HUES64 (cell line): ENCODE data around the gene TBC1D5.

Experiments
- H3K27ac ChIP-seq: 2 replicates; pipeline ENCODE4 v1.7.0; 2013; ENCODE audit warnings: low read depth, low read length, inconsistent platforms
- H3K27me3 ChIP-seq: 2 replicates; pipeline ENCODE4 v1.6.1; 2013; ENCODE audit warnings: mild to moderate bottlenecking, low read length; ENCODE audit not compliant: insufficient read depth
- H3K36me3 ChIP-seq: 2 replicates; pipeline ENCODE4 v1.6.1; 2013; ENCODE audit warnings: mild to moderate bottlenecking, low read length; ENCODE audit not compliant: insufficient read depth
- H3K4me1 ChIP-seq: 2 replicates; pipeline ENCODE4 v1.6.1; 2013; ENCODE audit warnings: mild to moderate bottlenecking, low read length, moderate library complexity; ENCODE audit not compliant: insufficient read depth
- H3K4me3 ChIP-seq: 2 replicates; pipeline ENCODE4 v1.5.1; 2013; ENCODE audit warnings: mild to moderate bottlenecking, low read length, moderate library complexity
- H3K9ac ChIP-seq: 2 replicates; pipeline ENCODE4 v1.6.1; 2013; ENCODE audit warnings: mild to moderate bottlenecking, low read depth, low read length
- H3K9me3 ChIP-seq: 2 replicates; pipeline ENCODE4 v1.6.1; 2013; ENCODE audit warnings: low read depth, low read length; ENCODE audit not compliant: insufficient read depth
- WGBS: fragments of 150-250, 120-280 bp; methylation state at CpG from one replicate; pipeline ENCODE4 v1.1.7; 2013; ENCODE audit warnings: missing lambda C conversion rate; 5-methylcytosine and 5-hydroxymethylcytosine counted together

The TBC1D5 gene

DNA sequence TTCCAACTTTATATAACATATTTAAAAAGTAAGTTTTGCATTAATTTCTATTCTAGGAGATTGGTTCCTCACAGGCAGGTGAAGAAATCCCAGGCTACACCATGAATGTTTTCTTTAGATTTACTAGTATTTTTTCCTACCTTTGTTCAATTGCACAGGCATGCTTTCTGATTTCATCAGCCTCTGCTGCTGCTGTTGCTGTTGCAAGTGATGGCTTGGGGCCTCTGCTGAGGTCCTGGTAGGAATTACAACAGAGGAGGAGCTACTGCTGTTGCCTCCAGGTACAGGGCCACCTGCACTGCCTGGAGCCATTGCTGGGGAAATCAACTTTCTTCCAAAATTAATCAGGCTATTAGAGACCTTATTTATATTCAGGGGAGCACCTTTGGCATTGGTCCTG, 504.4 kb downstream of the TBC1D5 start:
- H3K27me3 ChIP-seq: no peaks in the 10 kb centered on the region
- no peaks in the 10 kb centered on the region for H3K4me1 ChIP-seq
- H3K4me3 ChIP-seq: no peak overlapping the region
- no peaks in the 10 kb centered on the region for H3K36me3 ChIP-seq
- H3K9me3 ChIP-seq: no peaks in the 10 kb centered on the region
- no peak overlapping the region for H3K9ac ChIP-seq
- H3K27ac ChIP-seq: no peak overlapping the region

DNA sequence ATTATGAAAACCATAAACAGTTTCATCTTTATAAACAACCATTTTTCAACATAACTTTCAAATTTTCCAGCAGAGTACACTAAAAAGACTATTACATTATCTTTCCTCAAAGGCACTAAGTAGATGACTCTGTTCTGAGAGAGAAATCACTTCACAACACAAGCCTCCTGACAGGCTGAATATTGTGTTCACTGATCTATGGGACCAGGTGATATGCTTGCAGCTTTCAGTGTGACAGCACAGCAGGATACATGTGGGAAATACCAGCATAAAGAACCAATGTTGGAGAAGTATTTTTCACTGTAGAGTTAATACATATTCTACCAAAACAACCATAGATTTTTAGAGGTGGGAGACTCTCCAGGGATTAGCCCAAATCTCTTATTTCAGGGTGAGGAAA, 507.1 kb downstream of the TBC1D5 start:
- no peaks in the 10 kb centered on the region for H3K36me3 ChIP-seq
- H3K27ac ChIP-seq: no peak overlapping the region
- no peak overlapping the region for H3K4me3 ChIP-seq
- no peaks in the 10 kb centered on the region for H3K27me3 ChIP-seq
- no peak overlapping the region for H3K9ac ChIP-seq
- H3K4me1 ChIP-seq: no peaks in the 10 kb centered on the region
- no peaks in the 10 kb centered on the region for H3K9me3 ChIP-seq

DNA sequence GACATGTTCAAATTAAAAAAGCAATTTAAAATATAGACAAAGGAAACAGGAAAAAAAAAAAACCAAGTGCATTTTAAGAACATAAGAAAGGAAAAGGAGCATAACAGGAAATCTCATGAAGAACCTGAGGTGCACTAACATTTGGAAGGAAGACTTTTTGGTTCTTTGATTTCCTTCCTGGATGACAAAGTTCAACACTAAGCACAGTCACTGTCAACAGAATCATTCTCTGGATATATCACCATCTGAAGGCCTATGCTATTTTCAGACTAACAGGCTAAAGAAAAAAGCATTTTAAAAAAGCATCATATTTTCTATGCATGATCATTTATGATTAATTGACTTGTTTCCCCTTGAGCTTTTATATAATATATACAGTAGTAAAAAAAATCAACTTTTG, 508.0 kb downstream of the TBC1D5 start:
- no peaks in the 10 kb centered on the region for H3K36me3 ChIP-seq
- H3K27ac ChIP-seq: no peak overlapping the region
- H3K9ac ChIP-seq: no peak overlapping the region
- no peaks in the 10 kb centered on the region for H3K27me3 ChIP-seq
- no peak overlapping the region for H3K4me3 ChIP-seq
- no peaks in the 10 kb centered on the region for H3K4me1 ChIP-seq
- H3K9me3 ChIP-seq: no peaks in the 10 kb centered on the region

DNA sequence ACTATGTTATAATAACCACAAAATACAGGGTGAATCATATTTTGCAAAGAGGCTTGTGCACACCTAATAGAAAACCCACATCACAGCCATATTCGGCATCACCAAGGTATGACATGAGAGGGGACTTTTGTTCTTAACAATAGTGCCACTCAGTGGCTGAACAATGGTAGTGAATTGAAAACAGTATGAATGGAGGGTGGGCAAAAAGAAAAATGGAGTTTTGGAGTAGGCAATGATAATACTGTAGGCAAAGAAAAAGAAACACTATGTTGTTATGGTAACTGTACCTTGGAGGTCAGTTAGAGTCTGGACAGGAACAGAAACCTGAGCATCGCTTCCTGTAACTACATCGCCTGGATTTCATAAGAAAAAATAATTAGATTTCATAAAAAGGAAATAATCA, 509.0 kb downstream of the TBC1D5 start:
- Histone ChIP-seq H3K36me3 (no peaks in the 10 kb centered on the region), H3K9me3 (no peaks in the 10 kb centered on the region), H3K9ac (no peak overlapping the region), H3K4me1 (no peaks in the 10 kb centered on the region), H3K4me3 (no peak overlapping the region), H3K27ac (no peak overlapping the region), H3K27me3 (no peaks in the 10 kb centered on the region)
- 81% methylated on average over 2 of the region's 3 CpGs for WGBS

DNA sequence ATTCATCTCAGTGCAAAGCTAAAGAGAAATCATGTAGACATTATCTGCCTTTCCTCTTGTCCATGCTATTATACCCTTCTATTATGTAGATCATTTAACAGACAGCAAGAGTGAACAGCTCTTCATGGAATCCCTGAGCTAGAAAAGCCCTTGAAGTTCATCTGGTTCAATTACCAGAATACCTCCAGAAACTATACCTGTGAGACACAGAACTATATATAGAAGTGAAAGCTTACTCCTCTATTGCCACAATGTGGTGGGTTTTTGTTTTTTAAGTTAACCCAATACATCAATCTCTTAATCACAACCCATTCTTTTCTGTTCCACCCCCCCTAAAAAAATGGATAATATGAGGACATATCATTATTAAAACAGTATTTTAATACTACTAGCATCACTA, 510.0 kb downstream of the TBC1D5 start:
- Histone ChIP-seq H3K27me3 (no peaks in the 10 kb centered on the region), H3K9ac (no peak overlapping the region), H3K36me3 (no peaks in the 10 kb centered on the region), H3K9me3 (no peaks in the 10 kb centered on the region), H3K4me3 (no peak overlapping the region), H3K27ac (no peak overlapping the region), H3K4me1 (no peaks in the 10 kb centered on the region)

DNA sequence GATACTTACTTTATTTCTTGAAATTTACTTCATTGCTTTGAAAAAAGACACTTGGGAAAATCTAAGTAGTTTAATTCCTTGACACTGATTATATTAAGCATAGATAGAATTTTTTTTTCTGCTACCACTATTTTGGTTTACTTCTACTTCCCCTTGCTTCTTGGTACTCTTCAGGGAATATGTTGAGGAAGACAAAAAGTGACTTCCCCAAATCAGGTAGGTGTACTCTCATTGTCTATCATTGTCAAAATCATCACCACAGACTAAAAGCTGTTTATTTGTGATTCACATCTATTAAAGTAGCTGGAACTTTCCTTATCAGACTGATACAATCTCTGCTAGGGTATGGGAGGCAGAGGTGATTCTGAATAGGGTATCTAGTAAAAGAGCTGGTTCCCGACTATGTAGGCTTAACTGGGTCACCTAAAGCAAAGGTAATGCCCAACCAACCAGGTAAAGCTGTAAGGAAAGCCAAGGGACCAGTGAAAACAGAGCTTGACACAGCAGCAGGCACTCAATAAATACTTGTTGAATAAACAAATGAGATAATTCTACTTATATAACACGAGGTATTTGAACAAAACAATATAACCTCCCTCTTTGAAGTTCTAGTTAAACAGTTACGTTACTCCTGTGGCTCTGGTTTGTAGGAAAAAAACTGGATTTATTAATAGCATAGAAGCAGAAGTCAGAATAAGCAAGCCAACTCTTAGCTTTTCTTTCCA, 510.7 kb downstream of the TBC1D5 start:
- 96% methylated on average over 1 of the region's 3 CpGs for WGBS

DNA sequence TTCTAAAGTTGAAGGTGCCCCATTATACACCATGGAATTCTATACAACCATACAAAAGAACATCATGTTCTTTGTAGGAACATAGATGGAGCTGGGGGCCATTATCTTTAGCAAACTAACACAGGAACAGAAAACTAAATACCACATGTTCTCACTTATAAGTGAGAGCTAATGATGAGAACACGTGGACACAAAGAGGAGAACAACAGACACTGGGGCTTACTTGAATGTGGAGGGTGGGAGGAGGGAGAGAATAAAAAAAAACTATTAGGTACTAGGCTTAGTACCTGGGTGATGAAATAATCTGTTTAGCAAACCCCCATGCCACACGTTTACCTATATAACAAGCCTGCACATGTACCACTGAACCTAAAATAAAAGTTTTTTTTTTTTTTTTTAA, 515.0 kb downstream of the TBC1D5 start:
- WGBS: 100% methylated on average over 1 of the region's 2 CpGs
- H3K36me3 ChIP-seq: no peaks in the 10 kb centered on the region
- no peak overlapping the region for H3K4me3 ChIP-seq
- no peaks in the 10 kb centered on the region for H3K27me3 ChIP-seq
- no peak overlapping the region for H3K27ac ChIP-seq
- no peak overlapping the region for H3K9ac ChIP-seq
- H3K9me3 ChIP-seq: no peaks in the 10 kb centered on the region
- H3K4me1 ChIP-seq: no peaks in the 10 kb centered on the region

More for the DNA sequence above, 510.7 kb downstream of the TBC1D5 start:
- Histone ChIP-seq H3K4me3 (no peak overlapping the region), H3K9me3 (no peaks in the 10 kb centered on the region), H3K9ac (no peak overlapping the region), H3K4me1 (no peaks in the 10 kb centered on the region), H3K36me3 (no peaks in the 10 kb centered on the region), H3K27ac (no peak overlapping the region), H3K27me3 (no peaks in the 10 kb centered on the region)

DNA sequence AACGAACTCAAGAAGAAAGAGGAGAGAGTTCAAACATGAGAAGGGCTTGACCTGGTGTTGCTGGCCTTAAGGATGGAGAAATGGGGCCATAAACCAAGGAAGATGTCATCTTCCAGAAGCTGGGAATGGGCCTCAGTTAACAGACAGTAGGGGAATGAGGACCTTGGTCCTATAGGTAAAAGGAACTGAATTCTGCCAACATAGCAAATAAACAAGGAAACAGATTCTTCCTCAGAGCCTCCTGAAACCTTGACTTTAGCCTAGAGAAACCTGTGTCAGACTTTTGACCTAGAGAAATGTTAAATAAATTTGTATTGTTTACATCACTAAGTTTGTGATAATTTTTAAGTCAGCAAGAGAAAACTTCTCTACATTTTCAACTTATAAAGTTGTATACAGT, 520.9 kb downstream of the TBC1D5 start:
- no peaks in the 10 kb centered on the region for H3K9me3 ChIP-seq
- no peak overlapping the region for H3K27ac ChIP-seq
- H3K36me3 ChIP-seq: no peaks in the 10 kb centered on the region
- 94% methylated on average over 1 of the region's 1 CpG for WGBS
- H3K9ac ChIP-seq: no peak overlapping the region
- H3K27me3 ChIP-seq: no peaks in the 10 kb centered on the region
- H3K4me1 ChIP-seq: no peaks in the 10 kb centered on the region
- no peak overlapping the region for H3K4me3 ChIP-seq

DNA sequence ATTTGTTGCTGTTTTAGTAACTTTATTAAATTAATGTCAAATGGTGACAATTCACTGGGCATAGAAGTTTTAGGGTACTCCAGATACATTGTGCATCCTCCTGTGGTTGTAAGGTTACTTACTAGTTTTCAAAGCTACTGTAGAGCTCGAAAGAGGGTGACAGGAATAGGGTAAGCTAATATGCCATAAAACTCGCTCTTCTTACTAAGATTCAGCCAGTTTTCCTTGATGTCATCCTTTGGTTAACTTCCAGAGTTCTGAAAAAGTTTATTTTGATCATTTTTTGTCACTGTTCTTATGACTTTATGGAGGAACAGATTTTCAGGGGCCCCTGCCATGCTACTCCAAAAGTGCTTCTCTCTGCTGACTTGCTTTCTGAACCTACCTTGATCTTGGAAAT, 522.8 kb downstream of the TBC1D5 start:
- H3K4me1 ChIP-seq: no peaks in the 10 kb centered on the region

DNA sequence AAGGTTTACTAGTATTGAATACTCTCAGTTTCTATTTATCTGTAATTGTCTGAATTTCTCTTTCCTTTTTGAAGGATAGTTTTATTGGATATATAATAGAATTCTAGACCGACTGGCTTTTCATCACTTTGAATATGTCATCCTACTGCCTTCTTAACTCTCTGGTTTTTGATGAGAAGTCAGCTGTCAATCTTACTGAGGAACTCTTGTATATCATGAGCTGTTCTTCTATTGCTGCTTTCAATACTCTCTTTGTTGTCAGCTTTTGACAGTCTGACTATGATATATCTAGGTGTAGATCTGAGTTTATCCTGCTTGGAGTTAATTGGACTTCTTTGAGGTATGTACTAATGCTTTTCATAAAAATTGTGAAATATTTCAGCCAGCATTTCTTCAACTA, 523.8 kb downstream of the TBC1D5 start:
- Histone ChIP-seq H3K4me1 (no peaks in the 10 kb centered on the region), H3K9ac (no peak overlapping the region), H3K27ac (no peak overlapping the region), H3K9me3 (no peaks in the 10 kb centered on the region), H3K27me3 (no peaks in the 10 kb centered on the region), H3K4me3 (no peak overlapping the region), H3K36me3 (no peaks in the 10 kb centered on the region)
- WGBS: no CpG with 5 or more reads among the region's 1 CpG

More for the DNA sequence above, 522.8 kb downstream of the TBC1D5 start:
- Histone ChIP-seq H3K27ac (no peak overlapping the region), H3K36me3 (no peaks in the 10 kb centered on the region), H3K27me3 (no peaks in the 10 kb centered on the region), H3K4me3 (no peak overlapping the region), H3K9ac (no peak overlapping the region), H3K9me3 (no peaks in the 10 kb centered on the region)
- 91% methylated on average over 2 of the region's 2 CpGs for WGBS

DNA sequence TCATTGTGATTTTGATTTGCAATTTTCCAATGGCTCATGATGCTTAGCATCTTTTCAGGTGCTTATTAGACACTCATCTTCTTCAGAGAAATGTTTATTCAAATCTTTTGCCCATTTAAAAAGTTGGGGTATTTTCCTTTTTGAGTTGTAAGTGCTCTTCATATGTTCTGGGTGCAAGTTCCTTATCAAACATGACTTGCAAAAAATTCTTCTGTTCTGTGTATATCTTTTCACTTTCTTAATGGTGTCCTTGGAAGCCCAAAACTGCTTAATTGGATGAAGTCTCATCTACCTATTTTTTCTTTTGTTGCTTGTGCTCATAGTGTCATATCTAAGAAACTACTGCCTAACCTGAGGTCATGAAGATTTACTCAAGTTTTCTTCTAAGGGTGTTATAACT, 524.8 kb downstream of the TBC1D5 start:
- Histone ChIP-seq H3K27ac (no peak overlapping the region), H3K9ac (no peak overlapping the region), H3K4me3 (no peak overlapping the region), H3K4me1 (no peaks in the 10 kb centered on the region), H3K27me3 (no peaks in the 10 kb centered on the region), H3K9me3 (no peaks in the 10 kb centered on the region), H3K36me3 (no peaks in the 10 kb centered on the region)

DNA sequence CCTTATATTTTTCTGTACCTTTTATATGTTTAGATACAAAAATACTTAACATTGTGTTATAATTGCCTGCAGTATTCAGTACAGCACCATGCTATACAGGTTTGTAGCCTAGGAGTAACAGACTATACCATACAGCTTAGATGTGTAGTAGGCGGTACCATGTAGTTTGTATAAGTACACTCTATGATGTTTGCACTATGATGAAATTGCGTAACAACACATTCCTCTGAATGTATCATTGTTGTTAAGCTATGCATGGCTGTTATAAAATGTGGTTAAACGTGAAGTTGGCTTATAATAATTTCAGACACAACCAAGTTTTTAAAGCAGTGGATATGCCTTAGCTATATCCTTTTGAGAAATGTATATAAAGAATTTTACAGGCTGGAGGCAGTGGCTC, 529.3 kb downstream of the TBC1D5 start:
- no peaks in the 10 kb centered on the region for H3K27me3 ChIP-seq
- H3K4me1 ChIP-seq: no peaks in the 10 kb centered on the region
- no peak overlapping the region for H3K9ac ChIP-seq
- no peaks in the 10 kb centered on the region for H3K9me3 ChIP-seq
- 100% methylated on average over 2 of the region's 3 CpGs for WGBS
- no peaks in the 10 kb centered on the region for H3K36me3 ChIP-seq
- no peak overlapping the region for H3K27ac ChIP-seq
- H3K4me3 ChIP-seq: no peak overlapping the region
